Measurements from ENCODE around the gene BAZ2A.
"Not testable (repeated sequence)": the region's sequence is repeated elsewhere in the genome, so short reads cannot be mapped to it uniquely, and the experiment has no call there.

BAZ2A gene

GRCh38 chr12:56591961-56592360 is 38.2 kb downstream of the BAZ2A start:
- no peak for DNase-seq

DNA sequence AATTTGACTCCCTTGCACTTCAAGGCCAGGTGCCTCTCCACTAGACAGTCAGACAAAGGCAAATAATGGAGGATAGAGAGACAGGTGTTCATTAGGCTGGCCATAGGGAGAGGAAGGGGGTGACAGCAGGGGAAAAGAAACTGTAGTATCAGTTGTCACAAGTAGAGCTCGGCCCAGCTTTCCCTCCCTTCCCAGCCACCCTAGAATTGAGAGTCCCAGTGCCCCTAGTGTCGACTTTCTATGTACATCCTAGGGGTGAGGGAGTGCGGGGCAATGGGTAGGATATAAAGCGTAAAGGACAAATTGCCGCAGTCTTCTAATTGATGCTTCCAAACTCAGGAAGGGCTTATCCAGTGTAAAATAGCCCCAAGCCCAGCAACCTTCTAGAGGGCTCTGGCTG is 39.0 kb downstream of the BAZ2A start:
- DNase-seq, result no peak

GRCh38 chr12:56590237-56590830 is 39.8 kb downstream of the BAZ2A start:
- DNase-seq, result no peak

- no peak for DNase-seq
Observed at GRCh38 chr12:56589783-56590182, 40.3 kb downstream of the BAZ2A start.

GRCh38 chr12:56585098-56585497 is 45.0 kb downstream of the BAZ2A start:
- DNase-seq, result no peak

- no peak for DNase-seq
Observed at GRCh38 chr12:56581418-56582145, 48.5 kb downstream of the BAZ2A start.

GRCh38 chr12:56578983-56579546 is 51.1 kb downstream of the BAZ2A start:
- DNase-seq, result no peak

- not testable (repeated sequence) for DNase-seq
Observed at GRCh38 chr12:56577248-56577647, 52.9 kb downstream of the BAZ2A start.

- DNase-seq, result no peak
Observed at GRCh38 chr12:56574210-56574609, 55.9 kb downstream of the BAZ2A start.

DNA sequence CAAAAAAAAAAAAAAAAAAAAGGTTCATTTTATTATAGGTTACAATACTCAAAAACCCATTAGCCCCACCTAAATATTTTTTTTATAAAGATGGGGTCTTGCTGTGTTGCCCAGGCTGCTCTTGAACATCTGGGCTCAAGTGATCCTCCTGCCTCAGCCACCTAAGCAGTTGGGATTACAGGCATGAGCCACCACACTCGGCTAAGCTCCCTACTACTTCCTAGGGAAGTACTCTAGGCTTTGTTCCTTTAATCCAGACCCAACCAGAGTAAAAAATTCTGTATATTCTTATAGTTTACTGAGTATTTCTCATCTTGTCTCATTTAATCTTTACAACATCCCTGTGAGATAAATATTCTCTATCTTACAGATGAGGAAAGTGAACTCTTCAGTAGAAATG is 57.8 kb downstream of the BAZ2A start:
- DNase-seq, result no peak

DNA sequence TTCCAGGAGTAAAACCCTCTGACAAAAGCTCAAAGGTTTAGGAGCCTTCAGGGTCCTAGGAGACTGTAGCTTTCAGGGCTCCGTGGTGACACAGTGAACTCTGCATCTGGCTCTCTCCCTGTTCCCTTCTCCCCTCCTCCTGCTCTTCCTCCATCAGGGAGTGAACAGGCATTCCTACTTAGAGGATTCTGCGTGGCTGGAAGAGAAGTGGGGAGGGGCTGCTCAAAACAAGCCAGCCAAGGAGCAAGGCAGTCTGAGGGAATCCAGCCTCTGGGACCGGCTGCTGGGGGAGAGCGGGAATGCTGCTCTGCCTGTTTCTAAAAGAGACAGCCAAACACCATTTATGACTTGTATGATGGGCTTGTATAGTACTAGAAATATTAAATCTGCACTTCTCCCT is 59.0 kb downstream of the BAZ2A start:
- DNase-seq, result peak; percentile 42

- no peak for DNase-seq
Observed at GRCh38 chr12:56568146-56568545, 62.0 kb downstream of the BAZ2A start.

GRCh38 chr12:56565510-56566101 is 64.5 kb downstream of the BAZ2A start:
- DNase-seq, result peak; percentile 89

DNA sequence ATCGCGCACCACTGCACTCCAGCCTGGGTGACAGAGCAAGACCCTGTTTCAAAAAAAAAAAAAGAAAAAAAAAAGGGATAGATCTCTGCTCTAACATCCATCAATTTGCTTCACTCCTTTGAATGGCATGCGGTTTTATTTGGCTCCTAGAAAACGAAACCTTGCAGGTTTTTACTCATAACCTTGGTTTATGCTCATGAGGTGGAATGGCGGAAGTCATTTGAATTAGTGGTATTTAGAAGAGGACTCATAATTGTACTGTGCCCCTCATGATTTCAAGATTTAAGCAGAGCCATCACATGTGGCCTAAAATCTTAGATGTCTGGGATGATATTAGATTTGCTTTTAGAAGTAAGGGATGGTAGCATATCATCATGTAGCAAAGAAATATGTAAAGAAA is 79.1 kb downstream of the BAZ2A start:
- DNase-seq, result no peak

GRCh38 chr12:56546680-56547079 is 83.4 kb downstream of the BAZ2A start:
- DNase-seq, result no peak
